A673 (cell line): Measurements from ENCODE around the gene CST9. TPM values are rescaled to one million over a fixed set of nuclear protein-coding genes. Genes with fewer than 3 reads are reported as not detected.

Source experiments
- BruUV-seq: library from RNA; stranded (reverse); fragments of 400-500 nt; replicated peaks from 2 replicates; lab custom pipeline; 2021; lab: Mats Ljungman, UMichigan
- CTCF ChIA-PET: fragments of 300-600 bp; sonication (Branson Sonifier 250); formaldehyde crosslinking; loops from one replicate; lab custom pipeline; 2022; ENCODE audit warnings: antibody characterized with exemption; lab: Charles Lee
- POLR2A ChIA-PET: fragments of 300-600 bp; sonication (Branson Sonifier 250); formaldehyde crosslinking; loops from one replicate; lab custom pipeline; 2022; ENCODE audit warnings: antibody characterized with exemption; ENCODE audit not compliant: low non-redundant PET; lab: Charles Lee
- DNase-seq: peaks from one replicate; pipeline ENCODE4 v3.0.0-alpha.2; 2015; ENCODE audit warnings: low spot score
- H3K27ac ChIP-seq: fragments of 200-600 bp; sonication (generic); 2 replicates; pipeline ENCODE4 v1.5.1; 2016; ENCODE audit warnings: mixed run types, low read depth, mild to moderate bottlenecking, mixed read lengths, antibody characterized with exemption, low read length; ENCODE audit not compliant: poor library complexity, severe bottlenecking
- H3K27me3 ChIP-seq: fragments of 200-600 bp; sonication (generic); replicated peaks from 2 replicates; pipeline ENCODE4 v1.6.1; 2017; ENCODE audit warnings: mixed run types, low read depth, mild to moderate bottlenecking, mixed read lengths, antibody characterized with exemption, low read length; ENCODE audit not compliant: insufficient read depth, poor library complexity
- H3K36me3 ChIP-seq: fragments of 200-600 bp; sonication (generic); 2 replicates; pipeline ENCODE4 v1.6.1; 2016; ENCODE audit warnings: mixed run types, mild to moderate bottlenecking, mixed read lengths, antibody characterized with exemption, low read length; ENCODE audit not compliant: insufficient read depth, poor library complexity, severe bottlenecking
- H3K4me1 ChIP-seq: fragments of 200-600 bp; sonication (generic); 2 replicates; pipeline ENCODE4 v1.6.1; 2017; ENCODE audit warnings: mixed run types, mild to moderate bottlenecking, mixed read lengths, antibody characterized with exemption, low read length; ENCODE audit not compliant: insufficient read depth, poor library complexity, severe bottlenecking
- H3K4me3 ChIP-seq: fragments of 200-600 bp; sonication (generic); 2 replicates; pipeline ENCODE4 v1.5.1; 2016; ENCODE audit warnings: low read depth, mixed run types, mild to moderate bottlenecking, mixed read lengths, low read length; ENCODE audit not compliant: poor library complexity, severe bottlenecking
- H3K9me3 ChIP-seq: fragments of 200-600 bp; sonication (generic); 2 replicates; pipeline ENCODE4 v1.6.1; 2016; ENCODE audit warnings: mixed run types, low read depth, mild to moderate bottlenecking, mixed read lengths, antibody characterized with exemption, low read length; ENCODE audit not compliant: poor library complexity, severe bottlenecking
- CTCF ChIP-seq: fragments of 300-800, 200-600 bp; sonication (generic); conservative IDR thresholded peaks from 2 replicates; pipeline ENCODE4 v1.5.1; 2017; ENCODE audit warnings: low read depth, mild to moderate bottlenecking, antibody characterized with exemption, low read length, moderate library complexity, mixed read lengths
- EZH2 ChIP-seq: fragments of 200-600 bp; sonication (generic); IDR thresholded peaks from 2 replicates; pipeline ENCODE4 v1.6.1; 2017; ENCODE audit warnings: borderline replicate concordance, low read depth, mild to moderate bottlenecking, mixed read lengths, antibody characterized with exemption, low read length; ENCODE audit not compliant: poor library complexity, severe bottlenecking
- intact Hi-C: fragments of 100-400 bp; cut with micrococcal nuclease; formaldehyde crosslinking; loops from one replicate; pipeline ENCODE4 v1.10.0; 2022; ENCODE audit not compliant: unreplicated experiment
- total RNA-seq: library from RNA; stranded (reverse); gene quantifications from 2 replicates; pipeline ENCODE4 v1.2.3, GENCODE V29; 2021

CST9 gene
- total RNA-seq, 1 experiment from 2014 or later: not detected

DNA sequence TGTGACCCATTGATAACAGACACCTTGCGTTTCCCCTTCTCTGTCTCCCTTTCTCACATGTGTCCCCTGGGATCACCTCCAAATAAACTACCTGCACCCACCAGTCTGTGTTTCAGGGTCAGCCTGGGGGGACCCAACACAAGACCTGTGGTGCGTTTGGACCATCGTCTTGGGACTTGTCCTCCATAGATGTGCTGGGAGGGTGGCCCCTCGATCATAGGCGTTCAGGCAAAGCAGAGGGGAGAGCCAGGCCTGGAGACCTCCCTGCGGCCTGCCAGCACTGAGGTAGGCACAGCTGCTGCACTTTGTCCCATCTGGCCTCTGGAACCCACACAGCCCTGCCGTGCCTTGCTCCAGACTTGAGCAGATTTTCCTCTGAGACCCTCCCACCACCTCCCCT lies 18.1 kb downstream of the CST9 start:
- TF ChIP-seq EZH2 (no peak), CTCF (no peak)
- Histone ChIP-seq H3K4me1 (no peaks in the 10 kb centered on the region), H3K27me3 (no peaks in the 10 kb centered on the region), H3K36me3 (no peaks in the 10 kb centered on the region), H3K9me3 (no peaks in the 10 kb centered on the region), H3K4me3 (no peak overlapping the region), H3K27ac (no peak overlapping the region)
- POLR2A ChIA-PET: no interaction called here
- DNase-seq: no peak
- intact Hi-C loops: no loop called here
- CTCF ChIA-PET: no interaction called here
- BruUV-seq: no TSS peak

- no peak for DNase-seq
These were observed 18.8 kb downstream of the CST9 start for GRCh38 chr20:23586735-23587525.

DNA sequence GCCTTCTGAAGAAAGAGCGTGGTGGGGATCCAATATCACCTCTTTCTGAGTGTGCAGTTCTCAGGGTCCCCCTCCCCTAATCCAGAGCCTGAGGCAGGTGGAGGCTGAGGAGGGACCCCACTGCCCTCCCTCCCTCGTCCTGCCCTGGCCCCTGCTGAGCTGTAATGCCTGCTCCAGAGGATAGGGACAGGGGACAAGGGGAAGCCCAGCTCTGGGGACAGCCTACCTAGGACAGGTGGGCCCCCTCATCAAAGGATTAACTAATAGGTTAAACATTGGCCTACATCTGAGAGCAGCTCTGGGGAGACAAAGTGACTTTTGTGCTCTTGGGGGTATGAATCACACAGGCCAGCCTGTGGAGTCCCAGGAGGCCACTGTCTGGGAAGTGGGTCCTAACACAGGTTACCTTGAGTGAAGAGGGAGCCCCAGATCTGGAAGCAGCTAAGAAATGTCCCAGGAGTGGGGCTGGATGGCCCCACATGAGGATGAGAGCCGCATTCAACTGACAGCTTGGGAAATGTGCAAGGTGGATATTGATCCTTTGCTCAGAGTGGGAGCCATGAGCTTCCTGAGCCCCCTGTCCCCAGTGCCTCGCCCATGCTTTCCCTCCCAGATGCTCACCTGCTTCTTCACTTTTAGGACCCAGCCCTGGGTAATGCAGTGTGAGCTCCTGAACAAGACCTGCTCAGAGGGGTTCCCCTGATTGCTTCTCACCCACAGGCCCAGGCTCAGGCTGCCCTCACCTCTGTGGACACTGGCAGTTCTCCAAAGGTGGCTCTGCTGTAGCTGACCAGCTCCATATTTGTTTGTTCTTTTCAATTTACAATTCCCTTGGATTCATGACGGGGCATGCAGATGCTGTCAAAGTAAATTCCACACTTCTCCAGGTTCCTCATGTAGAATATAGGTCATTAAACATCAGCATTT lies 19.6 kb downstream of the CST9 start:
- no peak for TF ChIP-seq EZH2
- TF ChIP-seq CTCF: no peak
- no TSS peak for BruUV-seq

More at GRCh38 chr20:23586735-23587525, 18.8 kb downstream of the CST9 start:
- Histone ChIP-seq H3K9me3 (no peaks in the 10 kb centered on the region), H3K27ac (no peak overlapping the region), H3K36me3 (no peaks in the 10 kb centered on the region), H3K4me3 (no peak overlapping the region), H3K4me1 (no peaks in the 10 kb centered on the region), H3K27me3 (no peaks in the 10 kb centered on the region)
- intact Hi-C loops: no loop called here
- ChIA-PET CTCF (no interaction called here), POLR2A (no interaction called here)
- no peak for TF ChIP-seq CTCF
- BruUV-seq: no TSS peak

More for the DNA sequence above, 19.6 kb downstream of the CST9 start:
- no peak for DNase-seq
- Histone ChIP-seq H3K27me3 (no peaks in the 10 kb centered on the region), H3K27ac (no peak overlapping the region), H3K4me3 (no peak overlapping the region), H3K4me1 (no peaks in the 10 kb centered on the region), H3K9me3 (no peaks in the 10 kb centered on the region), H3K36me3 (no peaks in the 10 kb centered on the region)
- ChIA-PET CTCF (no interaction called here), POLR2A (no interaction called here)
- intact Hi-C loops: no loop called here
